Measurements from ENCODE around the gene PRDM12. TPM values are rescaled to one million over a fixed set of nuclear protein-coding genes. Genes with fewer than 3 reads are reported as not detected.

The PRDM12 gene
- total RNA-seq, 1 experiment from 2014 or later = not detected

DNA sequence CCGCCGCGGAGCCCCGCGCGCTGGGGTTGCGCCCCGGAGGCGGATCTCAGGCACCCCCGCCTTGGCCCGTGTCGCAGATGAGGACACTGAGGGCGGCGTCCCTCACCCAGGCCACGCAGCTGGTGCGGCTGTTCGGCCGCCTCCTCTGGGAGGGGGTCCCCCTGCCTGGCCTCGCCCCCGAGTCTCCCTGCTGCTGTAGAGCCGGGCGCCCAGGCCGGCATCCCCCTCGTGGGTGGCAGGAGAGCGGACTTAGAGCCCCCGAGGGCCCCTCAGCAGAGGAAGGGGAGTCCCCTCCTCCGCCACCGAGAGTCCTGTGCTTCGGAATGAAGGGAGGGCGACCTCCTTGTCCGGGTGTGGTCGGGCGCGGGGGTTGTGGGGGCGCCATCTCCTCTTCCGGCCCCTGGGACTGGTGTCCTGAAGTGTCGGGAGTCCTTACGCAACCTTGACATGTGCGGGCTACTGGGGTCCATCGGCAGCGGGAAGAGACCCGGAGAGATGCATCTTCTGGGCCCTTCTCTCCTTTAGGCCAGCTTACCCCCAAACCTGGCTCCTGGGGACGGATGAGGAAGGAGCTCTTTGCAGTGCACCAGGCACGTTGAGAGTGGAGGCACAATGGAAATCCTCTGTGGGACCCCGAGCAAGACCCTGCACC is 17.5 kb downstream of the PRDM12 start:
- no peak overlapping the region for H4K8ac ChIP-seq (replicated peaks; ENCODE audit: insufficient read length, low read depth, low read length)
- H4K20me1 ChIP-seq (ENCODE audit: control insufficient read depth, insufficient read depth, insufficient read length) = no peaks in the 10 kb centered on the region
- no peaks in the 10 kb centered on the region for H3K79me2 ChIP-seq (ENCODE audit: insufficient read depth, low read length)
- H4K5ac ChIP-seq (ENCODE audit: insufficient read length, low read depth, low read length) = no peak overlapping the region
- no peaks in the 10 kb centered on the region for H3K79me1 ChIP-seq (ENCODE audit: insufficient read depth, low read depth, low read length, poor library complexity, severe bottlenecking)
- no peak overlapping the region for H2BK20ac ChIP-seq (ENCODE audit: low read depth, low read length, poor library complexity, severe bottlenecking)
- no peak overlapping the region for H3K27ac Mint-ChIP-seq
- no peak overlapping the region for H2AK5ac ChIP-seq (ENCODE audit: insufficient read length, low read length)
- no peak overlapping the region for H2BK15ac ChIP-seq (ENCODE audit: low read depth, low read length)
- H3K4me3 Mint-ChIP-seq = peak overlapping the region; percentile 60 to 85
- no peak overlapping the region for H3T11ph ChIP-seq (ENCODE audit: low read length)
- no peak overlapping the region for H3K9ac ChIP-seq (ENCODE audit: extremely low read depth, insufficient read length, low read length)
- no peak overlapping the region for H4K91ac ChIP-seq (ENCODE audit: insufficient read length, low read depth, low read length)
- peaks cover 10% of the 10 kb centered on the region for H3K27me3 ChIP-seq (ENCODE audit: insufficient read depth, low read length)
- DNase-seq = peak; percentile 57
- no peak overlapping the region for H3K27ac ChIP-seq (ENCODE audit: insufficient read length, low read depth, low read length)
- H2BK5ac ChIP-seq (ENCODE audit: insufficient read length, low read length) = no peak overlapping the region
- no peak overlapping the region for H3K56ac ChIP-seq (ENCODE audit: insufficient read length, low read depth, low read length)
- peaks cover 8 to 10% of the 10 kb centered on the region in 2 experiments for H3K9me3 Mint-ChIP-seq
- peak overlapping the region; percentile 25 for H3K4me2 ChIP-seq (ENCODE audit: insufficient read depth, insufficient read length, low read length)
- no peaks in the 10 kb centered on the region for H3K9me3 ChIP-seq (ENCODE audit: control insufficient read depth, low read depth, low read length)
- no peaks in the 10 kb centered on the region; a peak in 1 of 7 replicates for H3K36me3 Mint-ChIP-seq (ENCODE audit: insufficient read depth in 1 of 3, low read depth in 3 of 3)
- H3K23me2 ChIP-seq (ENCODE audit: insufficient read length, low read depth, low read length, poor library complexity, severe bottlenecking) = peaks cover 6% of the 10 kb centered on the region
- no peak overlapping the region for H2AFZ ChIP-seq (ENCODE audit: low read length)
- no peak overlapping the region for H3K23ac ChIP-seq (ENCODE audit: insufficient read length, low read depth, low read length)
- H2BK120ac ChIP-seq (ENCODE audit: low read depth, low read length, poor library complexity, severe bottlenecking) = no peak overlapping the region
- no peak overlapping the region for H3K4ac ChIP-seq (ENCODE audit: low read depth, low read length)
- H2BK12ac ChIP-seq (ENCODE audit: insufficient read length, low read depth, low read length) = no peak overlapping the region
- no peak overlapping the region for H3K18ac ChIP-seq (ENCODE audit: insufficient read length, low read depth, low read length)
- TF ChIP-seq, protein P1, sequence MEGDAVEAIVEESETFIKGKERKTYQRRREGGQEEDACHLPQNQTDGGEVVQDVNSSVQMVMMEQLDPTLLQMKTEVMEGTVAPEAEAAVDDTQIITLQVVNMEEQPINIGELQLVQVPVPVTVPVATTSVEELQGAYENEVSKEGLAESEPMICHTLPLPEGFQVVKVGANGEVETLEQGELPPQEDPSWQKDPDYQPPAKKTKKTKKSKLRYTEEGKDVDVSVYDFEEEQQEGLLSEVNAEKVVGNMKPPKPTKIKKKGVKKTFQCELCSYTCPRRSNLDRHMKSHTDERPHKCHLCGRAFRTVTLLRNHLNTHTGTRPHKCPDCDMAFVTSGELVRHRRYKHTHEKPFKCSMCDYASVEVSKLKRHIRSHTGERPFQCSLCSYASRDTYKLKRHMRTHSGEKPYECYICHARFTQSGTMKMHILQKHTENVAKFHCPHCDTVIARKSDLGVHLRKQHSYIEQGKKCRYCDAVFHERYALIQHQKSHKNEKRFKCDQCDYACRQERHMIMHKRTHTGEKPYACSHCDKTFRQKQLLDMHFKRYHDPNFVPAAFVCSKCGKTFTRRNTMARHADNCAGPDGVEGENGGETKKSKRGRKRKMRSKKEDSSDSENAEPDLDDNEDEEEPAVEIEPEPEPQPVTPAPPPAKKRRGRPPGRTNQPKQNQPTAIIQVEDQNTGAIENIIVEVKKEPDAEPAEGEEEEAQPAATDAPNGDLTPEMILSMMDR (conservative IDR thresholded peaks at IDR 0.05) = no peak
- no CpG with 5 or more reads among the region's 45 CpGs for WGBS (ENCODE audit: extremely low coverage, insufficient read length, low lambda C conversion rate)
- no peaks in the 10 kb centered on the region for H3K4me1 ChIP-seq (ENCODE audit: insufficient read depth, low read length)
- peaks cover 55% of the 10 kb centered on the region for H3K27me3 Mint-ChIP-seq (ENCODE audit: low read depth)
- H3K14ac ChIP-seq (ENCODE audit: insufficient read depth, low read length) = no peak overlapping the region
- H3K4me1 Mint-ChIP-seq = peaks cover 2 to 3% of the 10 kb centered on the region in 2 experiments; a peak in 2 of 4 replicates
